GM12864 (cell line): ENCODE measurements around the gene UBR3.

Experiments
- DNase-seq: peaks from one replicate; pipeline ENCODE4 v3.0.0-alpha.2; 2011; ENCODE audit warnings: low read depth
- H3K4me3 ChIP-seq: 2 replicates; pipeline ENCODE4 v1.5.1; 2011; ENCODE audit warnings: mild to moderate bottlenecking, low read depth, low read length, control low read depth
- CTCF ChIP-seq: IDR thresholded peaks from 2 replicates; pipeline ENCODE4 v1.5.1; 2011; ENCODE audit warnings: low read depth, mild to moderate bottlenecking, moderate library complexity, low read length, control low read depth, inconsistent platforms; ENCODE audit errors: missing control alignments

Gene UBR3

GRCh38 chr2:170017860-170018532 lies 190.7 kb downstream of the UBR3 start:
- H3K4me3 ChIP-seq = no peak overlapping the region
- no peak for DNase-seq
- TF ChIP-seq CTCF = no peak

- no peak for TF ChIP-seq CTCF
- H3K4me3 ChIP-seq = no peak overlapping the region
- no peak for DNase-seq
Measured at GRCh38 chr2:170019060-170019805, 192.0 kb downstream of the UBR3 start.

GRCh38 chr2:170020777-170021176 lies 193.5 kb downstream of the UBR3 start:
- no peak for TF ChIP-seq CTCF
- H3K4me3 ChIP-seq = no peak overlapping the region
- no peak for DNase-seq

GRCh38 chr2:170022692-170023091 lies 195.4 kb downstream of the UBR3 start:
- DNase-seq = no peak
- no peak for TF ChIP-seq CTCF
- no peak overlapping the region for H3K4me3 ChIP-seq

- TF ChIP-seq CTCF = no peak
- H3K4me3 ChIP-seq = no peak overlapping the region
- no peak for DNase-seq
Measured at GRCh38 chr2:170024721-170025120, 197.5 kb downstream of the UBR3 start.

GRCh38 chr2:170025223-170025622 lies 198.0 kb downstream of the UBR3 start:
- H3K4me3 ChIP-seq = no peak overlapping the region
- no peak for DNase-seq
- no peak for TF ChIP-seq CTCF
